NCI-H510A (cell line): Measurements from ENCODE around the gene TTC39B.

Experiments used
- DNase-seq: peaks from one replicate; lab custom pipeline; 2025; lab: John Stamatoyannopoulos, UW

Gene TTC39B

GRCh38 chr9:15304632-15305031, 2.4 kb downstream of the TTC39B start:
- DNase-seq, result no peak

- no peak for DNase-seq
These were observed 6.8 kb downstream of the TTC39B start for GRCh38 chr9:15300218-15300617.

- DNase-seq, result no peak
These were observed 7.6 kb downstream of the TTC39B start for GRCh38 chr9:15299374-15299939.

DNA sequence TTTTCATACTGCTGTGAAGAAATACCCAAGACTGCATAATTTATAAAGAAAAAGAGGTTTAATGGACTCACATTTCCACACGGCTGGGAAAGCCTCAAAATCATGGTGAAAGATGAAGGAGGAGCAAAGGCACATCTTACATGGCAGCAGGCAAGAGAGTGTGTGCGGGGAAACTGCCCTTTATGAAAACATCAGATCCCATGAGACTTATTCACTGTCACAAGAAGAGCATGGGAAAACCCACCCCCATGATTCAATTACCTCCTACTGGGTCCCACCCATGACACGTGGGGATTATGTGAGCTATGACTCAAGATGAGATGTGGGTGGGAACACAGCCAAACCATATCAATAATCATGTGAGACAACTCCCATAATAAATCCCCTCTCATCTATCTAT, 8.7 kb downstream of the TTC39B start:
- no peak for DNase-seq

GRCh38 chr9:15295761-15296405, 11.1 kb downstream of the TTC39B start:
- no peak for DNase-seq

- DNase-seq, result no peak
These were observed 12.4 kb downstream of the TTC39B start for GRCh38 chr9:15294604-15295003.

DNA sequence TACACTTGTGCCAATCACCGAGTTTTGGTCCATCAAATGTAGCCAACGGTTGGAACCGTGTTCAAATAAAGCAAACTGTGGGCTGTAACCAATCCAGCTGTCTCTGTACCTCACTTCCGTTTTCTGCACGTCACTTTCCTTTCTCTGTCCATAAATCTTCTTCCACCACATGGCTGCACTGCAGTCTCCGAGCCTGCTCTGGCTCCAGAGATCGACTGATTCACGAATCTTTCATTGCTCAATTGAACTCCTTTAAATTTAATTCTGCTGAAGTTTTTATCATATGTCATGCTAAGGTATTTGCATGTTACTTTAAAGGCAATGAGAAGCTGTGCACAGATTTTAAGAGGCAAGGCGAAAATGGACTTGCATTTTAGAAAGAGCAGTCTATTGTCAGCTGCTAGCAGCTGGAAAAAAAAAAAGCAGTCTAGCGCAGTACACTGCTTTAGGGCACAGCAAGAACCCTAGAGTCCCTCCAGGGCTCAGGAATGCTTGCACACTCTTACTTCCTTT, 13.2 kb downstream of the TTC39B start:
- no peak for DNase-seq

DNA sequence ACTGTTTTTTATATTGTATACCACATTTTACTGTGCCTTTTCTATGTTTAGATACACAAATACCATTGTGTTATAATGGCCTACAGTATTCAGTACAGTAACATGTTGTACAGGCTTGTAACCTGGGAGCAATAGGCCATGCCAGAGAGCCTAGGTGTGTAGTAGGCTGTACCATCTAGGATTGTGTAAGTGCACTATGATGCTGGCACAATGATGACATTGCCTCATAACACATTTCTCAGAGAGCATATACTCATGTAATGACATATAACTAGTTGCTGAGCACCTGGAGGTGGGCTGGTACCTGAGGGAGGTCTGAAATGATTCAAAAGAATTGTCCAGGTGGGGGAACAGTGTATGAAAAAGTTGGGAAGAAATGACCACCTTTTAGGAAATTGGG, 13.9 kb downstream of the TTC39B start:
- no peak for DNase-seq

DNA sequence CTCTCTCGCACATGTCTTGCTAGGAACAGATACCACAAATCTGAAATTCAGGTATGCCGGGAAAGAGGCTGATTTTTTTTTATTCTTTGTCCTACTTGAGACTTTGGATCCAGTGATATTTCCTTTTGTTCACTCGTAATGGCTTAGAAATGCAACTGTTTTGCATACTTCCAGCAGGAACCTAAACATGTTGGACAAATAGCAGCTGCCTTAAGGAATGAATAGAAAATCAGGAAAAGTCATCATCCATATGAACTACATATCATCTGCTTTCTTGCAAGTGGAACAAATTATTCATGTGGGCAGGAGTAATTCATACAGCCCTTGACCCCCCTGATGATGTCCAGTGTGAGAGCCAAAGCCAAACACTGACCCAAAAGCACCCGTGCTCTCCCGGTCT, 17.4 kb downstream of the TTC39B start:
- no peak for DNase-seq

DNA sequence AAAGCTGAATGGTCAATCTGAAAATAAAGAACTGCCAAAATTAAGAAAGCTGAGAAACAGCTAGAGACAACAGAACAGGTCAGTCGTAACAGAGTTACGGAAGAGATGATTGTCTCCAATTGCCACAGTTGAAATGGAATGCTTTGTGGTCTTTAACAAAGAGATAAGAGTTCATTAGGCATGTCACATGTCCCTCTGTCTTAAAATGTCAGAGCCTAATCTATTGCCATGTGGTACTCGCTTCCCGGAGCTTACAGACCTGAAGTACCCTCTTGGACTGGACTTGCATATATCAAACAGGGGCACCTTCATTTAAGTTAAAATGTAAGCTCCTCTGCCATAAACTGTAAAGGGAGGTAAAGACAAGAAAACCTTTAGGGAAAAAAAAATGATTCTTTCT, 19.7 kb downstream of the TTC39B start:
- no peak for DNase-seq

DNA sequence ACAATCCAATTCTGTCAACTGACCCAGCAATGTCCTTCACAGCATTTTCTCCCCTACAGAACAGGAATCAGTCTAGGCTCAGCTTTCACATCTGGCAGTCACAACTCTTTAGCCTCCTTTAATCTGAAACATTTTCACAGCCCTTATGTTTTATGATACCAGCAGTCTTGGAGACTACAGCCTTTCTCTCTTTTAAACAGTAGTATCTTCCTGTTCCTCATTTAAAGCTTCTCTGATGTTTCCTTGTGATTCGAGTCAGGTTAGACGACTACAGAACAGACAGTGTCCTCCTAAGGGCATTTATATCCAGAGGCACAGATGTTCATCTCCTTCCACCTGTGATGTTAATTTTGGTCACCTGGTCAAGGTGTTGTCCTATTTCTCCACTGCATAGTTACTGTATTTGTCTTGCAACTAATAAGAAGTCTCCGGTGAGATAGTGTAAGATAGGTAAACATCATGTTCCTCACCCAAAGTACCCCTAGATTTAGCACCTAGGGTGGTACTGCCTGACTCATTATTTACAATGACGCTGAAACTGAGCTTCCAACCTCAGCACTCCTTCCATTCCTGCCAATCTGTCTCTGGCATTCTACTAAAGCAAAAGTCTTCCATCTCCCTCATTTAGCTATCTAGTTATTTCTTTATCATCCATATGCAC, 20.7 kb downstream of the TTC39B start:
- no peak for DNase-seq

- no peak for DNase-seq
These were observed 24.3 kb downstream of the TTC39B start for GRCh38 chr9:15282567-15283285.

- DNase-seq, result no peak
These were observed 26.4 kb downstream of the TTC39B start for GRCh38 chr9:15280647-15281046.

GRCh38 chr9:15278839-15279238, 28.2 kb downstream of the TTC39B start:
- DNase-seq, result no peak

GRCh38 chr9:15278091-15278687, 28.8 kb downstream of the TTC39B start:
- DNase-seq, result no peak

DNA sequence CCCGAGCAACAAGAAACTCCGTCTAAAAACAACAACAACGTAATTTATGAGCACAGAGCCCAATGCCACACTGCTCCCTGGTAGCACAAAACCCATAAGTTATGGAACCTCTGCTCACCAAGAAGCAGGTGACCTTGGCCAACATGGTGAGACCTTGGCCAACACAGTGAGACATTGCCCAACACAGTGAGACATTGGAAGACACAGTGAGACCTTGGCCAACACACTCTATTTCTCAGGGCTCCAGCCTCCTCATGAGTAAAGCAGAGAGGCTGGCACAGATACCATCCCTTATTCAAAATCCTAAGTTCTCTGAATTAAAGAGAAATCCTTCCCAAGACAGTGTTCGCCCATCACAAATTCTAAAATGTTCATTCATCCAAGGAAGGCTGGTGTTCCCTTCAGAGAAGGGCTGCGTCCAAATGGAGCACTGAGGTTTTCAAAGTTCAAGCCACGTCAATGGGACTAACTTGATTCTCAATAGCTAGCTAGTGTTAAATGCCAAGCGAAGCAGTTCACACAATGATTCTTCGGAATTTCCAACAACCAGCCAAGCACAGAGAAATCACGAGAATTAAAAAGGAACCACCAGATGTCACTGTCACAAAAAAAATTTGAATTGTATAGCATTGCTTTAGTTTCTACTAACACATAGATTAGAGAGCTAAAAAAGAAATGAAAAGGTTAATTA, 29.5 kb downstream of the TTC39B start:
- DNase-seq, result no peak

DNA sequence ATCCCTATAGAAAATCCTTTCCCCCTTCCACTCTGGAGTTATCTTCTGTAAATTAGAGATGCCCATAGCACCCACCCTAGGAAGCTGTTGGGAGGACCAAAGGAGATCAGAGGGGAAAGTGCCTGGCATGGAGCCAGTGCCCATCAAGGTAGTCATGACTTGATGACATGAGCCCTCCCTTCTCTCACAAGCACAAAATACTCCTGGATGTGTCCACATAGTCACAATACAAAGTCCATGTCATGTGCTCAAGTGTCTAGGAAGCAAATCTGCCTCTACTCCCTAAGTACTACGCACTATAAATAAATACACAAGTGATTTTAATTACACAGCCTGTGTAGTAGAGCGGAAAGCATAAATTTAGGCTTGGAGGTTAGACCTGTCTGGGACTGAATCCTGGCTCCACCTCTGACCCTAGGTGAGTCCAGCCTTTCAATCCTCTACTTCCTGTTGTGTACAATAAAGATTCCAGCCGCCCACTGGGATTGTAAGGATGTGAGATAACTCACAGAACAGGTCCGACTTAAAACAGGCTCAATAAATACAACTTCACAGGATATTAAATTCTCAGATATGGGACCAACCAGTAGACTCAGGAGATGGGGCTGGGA, 30.6 kb downstream of the TTC39B start:
- peak; percentile 41 for DNase-seq

GRCh38 chr9:15274425-15274824, 32.6 kb downstream of the TTC39B start:
- DNase-seq, result no peak

DNA sequence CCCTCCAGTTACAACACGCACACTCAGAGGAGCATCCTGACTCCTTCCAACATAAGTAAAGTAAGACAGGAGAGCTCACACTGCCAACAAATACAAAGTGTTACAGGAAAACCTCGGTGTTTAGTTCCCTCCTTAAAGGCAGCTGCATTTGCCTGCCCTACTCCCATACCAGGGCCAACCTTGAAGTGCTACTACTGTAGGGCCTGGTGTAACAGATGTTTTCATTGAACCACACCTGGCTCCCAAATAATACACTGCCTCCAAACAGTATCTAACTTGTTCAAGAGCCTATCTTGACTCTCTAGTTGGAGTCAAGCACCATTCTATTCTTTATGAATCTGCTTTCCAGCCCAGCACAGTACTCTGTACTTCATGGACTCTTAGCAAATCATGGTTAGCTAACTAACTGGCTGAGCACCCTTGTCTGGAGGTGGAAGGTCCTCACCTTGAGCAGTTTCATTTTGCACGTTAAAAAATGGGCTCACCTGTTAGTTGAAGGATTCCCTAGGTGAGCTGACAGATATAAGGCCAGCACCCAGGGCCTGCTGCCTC, 34.6 kb downstream of the TTC39B start:
- DNase-seq, result peak; percentile 47

DNA sequence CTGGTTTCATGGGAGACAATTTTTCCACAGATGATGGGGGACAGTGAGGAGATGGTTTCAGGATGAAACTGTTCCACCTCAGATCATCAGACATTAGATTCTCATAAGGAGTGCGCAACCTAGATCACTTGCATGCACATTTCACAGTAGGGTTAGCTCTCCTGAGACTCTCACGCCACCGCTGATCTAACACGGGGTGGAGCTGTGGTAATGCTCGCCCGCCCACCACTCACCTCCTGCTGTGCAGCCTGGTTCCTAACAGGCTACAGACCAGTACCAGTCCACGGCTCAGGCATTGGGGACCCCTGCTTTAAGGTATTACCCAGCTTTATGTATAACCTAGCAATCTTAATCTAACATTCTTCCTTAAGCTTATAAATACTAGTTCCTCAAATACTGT, 35.6 kb downstream of the TTC39B start:
- no peak for DNase-seq

DNA sequence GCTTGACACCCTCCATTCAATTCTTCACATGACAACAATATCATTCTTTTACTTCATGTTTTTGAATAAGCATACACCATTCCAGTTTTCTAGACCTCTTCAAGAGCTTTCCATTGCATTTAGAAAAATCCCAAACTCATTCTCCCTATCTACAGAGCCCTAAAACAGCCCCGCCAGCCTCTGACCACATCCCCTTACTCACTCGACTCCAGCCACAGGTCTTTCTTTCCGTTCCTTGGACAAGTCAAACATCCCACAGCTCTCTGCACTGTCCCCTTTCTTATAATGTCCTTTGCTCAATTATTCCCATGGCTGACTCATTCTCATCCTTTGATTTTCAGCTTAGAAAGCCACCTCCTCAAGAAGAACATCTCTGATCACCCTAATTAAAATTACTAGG, 38.2 kb downstream of the TTC39B start:
- no peak for DNase-seq
